Spleen (tissue), 11 donors: ENCODE data around the gene GOLIM4. TPM values are rescaled to one million over a fixed set of nuclear protein-coding genes. Genes with fewer than 3 reads are reported as not detected.

ENCODE experiments used
- DNase-seq: peaks from one replicate; pipeline ENCODE4 v3.0.0-alpha.2; 2020
- H3K27ac ChIP-seq, 8 donors: fragments of 200-600 bp; sonication (generic) in 7 of 8; 1 replicate in 4 of 8; 2 replicates in 4 of 8; pipeline versions ENCODE4 v1.5.0 to v1.8.0; 2016 to 2021; ENCODE audit warnings: inconsistent platforms in 4 of 8, mild to moderate bottlenecking in 4 of 8, moderate library complexity in 1 of 8
- H3K27me3 ChIP-seq, 7 donors: fragments of 200-600 bp; sonication (generic) in 6 of 7; replicated peaks in 1 of 7; 1 replicate in 4 of 7; 2 replicates in 3 of 7; pipeline versions ENCODE4 v1.5.0 to v1.8.0; 2016 to 2021; ENCODE audit warnings: inconsistent platforms in 3 of 7, mild to moderate bottlenecking in 1 of 7
- H3K36me3 ChIP-seq, 6 donors: fragments of 200-600 bp; sonication (generic) in 5 of 6; 1 replicate in 4 of 6; 2 replicates in 2 of 6; pipeline versions ENCODE4 v1.5.0 to v1.8.0; 2016 to 2021; ENCODE audit warnings: inconsistent platforms in 2 of 6
- H3K4me1 ChIP-seq, 6 donors: fragments of 200-600 bp; sonication (generic) in 5 of 6; 1 replicate in 3 of 6; 2 replicates in 3 of 6; pipeline versions ENCODE4 v1.5.0 to v1.8.0; 2016 to 2021; ENCODE audit warnings: inconsistent platforms in 3 of 6
- H3K4me3 ChIP-seq, 8 donors: fragments of 200-600 bp; sonication (generic) in 7 of 8; 1 replicate in 4 of 8; 2 replicates in 4 of 8; pipeline versions ENCODE4 v1.5.0 to v1.8.0; 2016 to 2021; ENCODE audit warnings: inconsistent platforms in 4 of 8, mild to moderate bottlenecking in 4 of 8, moderate library complexity in 2 of 8
- H3K9me3 ChIP-seq, 8 donors: fragments of 200-600 bp; sonication (generic) in 7 of 8; 1 replicate in 4 of 8; 2 replicates in 4 of 8; pipeline versions ENCODE4 v1.5.0 to v1.8.0; 2016 to 2021; ENCODE audit warnings: inconsistent platforms in 4 of 8
- POLR2A ChIP-seq, 3 donors: fragments of 450-650 bp; IDR thresholded peaks; one replicate each; pipeline ENCODE4 v1.5.1; 2017; ENCODE audit warnings: antibody characterized with exemption in 3 of 3, mild to moderate bottlenecking in 1 of 3
- POLR2AphosphoS5 ChIP-seq, 3 donors: sonication (generic); formaldehyde crosslinking; IDR thresholded peaks; one replicate each; pipeline ENCODE4 v1.5.1; 2017; ENCODE audit warnings: antibody characterized with exemption in 3 of 3
- WGBS, 5 donors: extraction: QIAGEN DNeasy Blood & Tissue Kit in 3 of 5; methylation state at CpG; one replicate each; pipeline versions ENCODE4 v1.1.5 to v1.1.7; 2013 to 2018; 5-methylcytosine and 5-hydroxymethylcytosine counted together
- intact Hi-C: fragments of 100-400 bp; cut with DNase I; formaldehyde crosslinking; loops from one replicate; pipeline ENCODE4 v1.15.0; 2023; ENCODE audit warnings: low total_unique reads
- polyA plus RNA-seq, 3 donors: library from polyadenylated mRNA; stranded (reverse); fragments of 200-250 nt; gene quantifications; one replicate each; pipeline ENCODE4 v1.2.1, GENCODE V29; 2013
- total RNA-seq, 7 donors: library from RNA; depleted of rRNA in 3 of 7; stranded (reverse); fragments of >200 nt in 3 of 7; fragmentation: NEBNext Ultra II Directional in 4 of 7; extraction: Animal tissue kit (Norgen Biotek cat#: 25700) in 4 of 7; gene quantifications; one replicate each; pipeline versions ENCODE4 v1.1.0 to v1.2.1, GENCODE V29; 2016 to 2021
- TF ChIP-seq, protein P1 (sequence below), 11 experiments: fragments of 200-600 bp in 7 of 11; fragments of 450-650 bp in 4 of 11; sonication (generic) in 4 of 11; IDR thresholded peaks in 8 of 11; conservative IDR thresholded peaks in 3 of 11; 1 replicate in 7 of 11; 2 replicates in 4 of 11; pipeline versions ENCODE4 v1.4.0 to v1.8.0; 2016 to 2021; ENCODE audit warnings: antibody characterized with exemption in 11 of 11, inconsistent platforms in 4 of 11, mild to moderate bottlenecking in 1 of 11
- donor health status: healthy with polysubstance abuse.
- donor health status: DM: no; HTN: no; CAD: no; lungs with moderate emphysema.
- donor health status: DM: no; HTN: no; CAD: no.
- donor health status: Bipolar disorder and iron deficiency.
- donor health status: healthy.
- donor health status: DM: no; HTN: no; CAD: no.
- donor health status: DM: yes; HTN: yes; CAD: no.

Gene GOLIM4
- total and polyA plus RNA-seq, 10 donors, result 5.5 to 44.8 (median 23.1) TPM

DNA sequence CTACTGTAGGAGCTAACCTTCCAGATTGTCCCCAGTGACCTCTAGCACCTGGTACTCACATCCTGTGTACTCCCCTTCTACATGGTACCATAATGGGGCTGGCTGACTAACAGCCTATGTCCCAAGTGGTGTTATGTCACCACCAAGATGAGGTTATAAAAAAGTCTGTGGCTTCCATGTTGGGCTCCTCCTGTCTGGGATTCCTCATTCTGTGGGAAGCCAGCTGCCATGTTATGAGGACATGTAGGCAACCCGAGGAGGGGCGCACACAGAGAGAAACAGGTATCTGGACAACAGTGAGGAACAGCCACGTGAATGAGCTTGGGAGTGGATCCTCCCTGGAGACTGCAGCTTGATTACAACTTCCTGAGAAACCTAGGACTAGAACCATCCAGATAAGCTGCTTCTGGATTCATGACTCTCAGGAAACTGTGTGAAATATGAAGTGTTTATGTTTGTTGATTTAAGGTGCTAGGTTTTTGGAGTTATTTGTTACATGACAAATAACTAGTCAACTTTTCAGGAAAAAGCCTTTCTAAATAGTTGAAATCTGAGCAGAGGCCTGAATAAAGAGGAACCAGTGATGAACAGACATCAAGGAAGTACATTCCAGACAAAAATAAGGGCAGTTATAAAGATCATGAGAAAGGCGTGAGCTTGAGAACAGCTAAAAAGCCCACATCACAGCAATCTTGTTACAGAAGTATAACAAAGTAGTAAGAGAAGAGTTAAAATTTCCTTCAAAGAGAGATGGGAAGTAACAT is 21.7 kb downstream of the GOLIM4 start:
- Histone ChIP-seq H3K36me3 (no peaks in the 10 kb centered on the region), H3K27ac (peak overlapping the region in 2 of 8 donors; percentile 1 to 3), H3K4me3 (no peak overlapping the region), H3K27me3 (no peaks in the 10 kb centered on the region), H3K9me3 (no peaks in the 10 kb centered on the region), H3K4me1 (peaks cover 0 to 6% (median 0%) of the 10 kb centered on the region in 6 donors)
- WGBS, 5 donors, result 62 to 83% (median 71%) methylated on average over 4 of the region's 4 CpGs
- intact Hi-C loops, result no loop called here
- no peak for DNase-seq
- TF ChIP-seq POLR2A (IDR thresholded peaks at IDR 0.05) (no peak), POLR2AphosphoS5 (IDR thresholded peaks at IDR 0.05) (no peak)
- TF ChIP-seq, protein P1, sequence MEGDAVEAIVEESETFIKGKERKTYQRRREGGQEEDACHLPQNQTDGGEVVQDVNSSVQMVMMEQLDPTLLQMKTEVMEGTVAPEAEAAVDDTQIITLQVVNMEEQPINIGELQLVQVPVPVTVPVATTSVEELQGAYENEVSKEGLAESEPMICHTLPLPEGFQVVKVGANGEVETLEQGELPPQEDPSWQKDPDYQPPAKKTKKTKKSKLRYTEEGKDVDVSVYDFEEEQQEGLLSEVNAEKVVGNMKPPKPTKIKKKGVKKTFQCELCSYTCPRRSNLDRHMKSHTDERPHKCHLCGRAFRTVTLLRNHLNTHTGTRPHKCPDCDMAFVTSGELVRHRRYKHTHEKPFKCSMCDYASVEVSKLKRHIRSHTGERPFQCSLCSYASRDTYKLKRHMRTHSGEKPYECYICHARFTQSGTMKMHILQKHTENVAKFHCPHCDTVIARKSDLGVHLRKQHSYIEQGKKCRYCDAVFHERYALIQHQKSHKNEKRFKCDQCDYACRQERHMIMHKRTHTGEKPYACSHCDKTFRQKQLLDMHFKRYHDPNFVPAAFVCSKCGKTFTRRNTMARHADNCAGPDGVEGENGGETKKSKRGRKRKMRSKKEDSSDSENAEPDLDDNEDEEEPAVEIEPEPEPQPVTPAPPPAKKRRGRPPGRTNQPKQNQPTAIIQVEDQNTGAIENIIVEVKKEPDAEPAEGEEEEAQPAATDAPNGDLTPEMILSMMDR (IDR thresholded peaks at IDR 0.05 in 8 of 11, conservative IDR thresholded peaks at IDR 0.05 in 3 of 11), result no peak

DNA sequence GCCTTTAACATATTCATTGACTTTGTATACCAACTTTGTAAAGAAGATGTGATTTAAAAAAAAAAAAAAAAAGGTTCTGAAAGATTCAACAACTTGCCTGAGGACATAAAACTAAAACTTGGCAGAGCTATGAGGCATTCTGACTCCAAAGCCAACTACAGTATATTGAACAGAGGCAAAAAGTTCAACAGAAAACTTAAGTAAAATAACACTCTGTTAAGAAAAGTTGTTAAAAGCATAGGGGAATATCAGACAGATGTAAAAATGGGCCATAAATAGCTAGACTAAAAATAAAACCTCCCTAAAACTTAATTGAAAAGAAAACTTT is 23.4 kb downstream of the GOLIM4 start:
- TF ChIP-seq, protein P1 (IDR thresholded peaks at IDR 0.05 in 8 of 11, conservative IDR thresholded peaks at IDR 0.05 in 3 of 11), result no peak
- TF ChIP-seq POLR2A (IDR thresholded peaks at IDR 0.05), result no peak
- no peak for TF ChIP-seq POLR2AphosphoS5 (IDR thresholded peaks at IDR 0.05)

GRCh38 chr3:168071591-168072322 is 24.0 kb downstream of the GOLIM4 start:
- no peak overlapping the region for H3K27ac ChIP-seq
- H3K4me3 ChIP-seq, result no peak overlapping the region
- no peaks in the 10 kb centered on the region for H3K27me3 ChIP-seq
- peaks cover 0 to 7% (median 1%) of the 10 kb centered on the region in 6 donors for H3K4me1 ChIP-seq
- no peaks in the 10 kb centered on the region for H3K36me3 ChIP-seq
- no peaks in the 10 kb centered on the region for H3K9me3 ChIP-seq
- 77 to 95% (median 85%) methylated on average over 8 of the region's 8 CpGs for WGBS, 5 donors
- TF ChIP-seq, protein P1 (IDR thresholded peaks at IDR 0.05 in 8 of 11, conservative IDR thresholded peaks at IDR 0.05 in 3 of 11), result no peak
- TF ChIP-seq POLR2A (IDR thresholded peaks at IDR 0.05) (no peak), POLR2AphosphoS5 (IDR thresholded peaks at IDR 0.05) (no peak)
- intact Hi-C loops, result no loop called here
- DNase-seq, result no peak

More for the DNA sequence above, 23.4 kb downstream of the GOLIM4 start:
- no peaks in the 10 kb centered on the region for H3K36me3 ChIP-seq
- no peak for DNase-seq
- no peaks in the 10 kb centered on the region for H3K9me3 ChIP-seq
- intact Hi-C loops, result no loop called here
- no peaks in the 10 kb centered on the region for H3K27me3 ChIP-seq
- H3K4me1 ChIP-seq, result peaks cover 0 to 6% (median 0%) of the 10 kb centered on the region in 6 donors
- no peak overlapping the region for H3K4me3 ChIP-seq
- H3K27ac ChIP-seq, result no peak overlapping the region

DNA sequence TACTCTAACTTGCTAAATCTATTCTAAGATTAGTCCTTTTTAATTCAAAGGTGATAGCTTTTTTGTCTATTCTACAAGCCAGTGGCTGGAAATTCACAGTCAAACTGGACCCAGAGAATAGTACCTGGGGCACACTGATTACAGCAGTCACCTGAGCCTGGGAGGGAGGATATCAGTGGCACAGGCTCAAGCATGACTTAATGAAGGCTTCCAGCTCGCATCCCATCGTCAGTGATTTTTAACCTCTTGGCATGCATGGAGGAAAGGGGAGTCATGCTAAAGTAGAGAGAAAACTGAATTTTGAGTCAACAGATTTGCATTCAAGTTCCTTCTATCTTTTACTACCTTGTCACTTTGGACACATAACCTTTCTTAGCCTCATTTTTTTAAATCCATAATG is 24.8 kb downstream of the GOLIM4 start:
- Histone ChIP-seq H3K27me3 (no peaks in the 10 kb centered on the region), H3K27ac (no peak overlapping the region), H3K4me3 (no peak overlapping the region), H3K36me3 (no peaks in the 10 kb centered on the region), H3K4me1 (peaks cover 0 to 15% (median 8%) of the 10 kb centered on the region in 6 donors), H3K9me3 (no peaks in the 10 kb centered on the region)
- TF ChIP-seq POLR2AphosphoS5 (IDR thresholded peaks at IDR 0.05), result no peak
- TF ChIP-seq, protein P1 (IDR thresholded peaks at IDR 0.05 in 8 of 11, conservative IDR thresholded peaks at IDR 0.05 in 3 of 11), result no peak
- no peak for TF ChIP-seq POLR2A (IDR thresholded peaks at IDR 0.05)
- intact Hi-C loops, result no loop called here
- 85 to 97% (median 89%) methylated on average over 2 of the region's 2 CpGs for WGBS, 5 donors
- DNase-seq, result no peak
